Renal pelvis (tissue), 4 donors: ENCODE data around the gene ARPC5. TPM values are rescaled to one million over a fixed set of nuclear protein-coding genes. Genes with fewer than 3 reads are reported as not detected.
"Not testable (repeated sequence)": the region's sequence is repeated elsewhere in the genome, so short reads cannot be mapped to it uniquely, and the experiment has no call there.

ENCODE experiments used
- DNase-seq: peaks from one replicate; pipeline ENCODE4 v3.0.0-alpha.2; 2013
- polyA plus RNA-seq, 3 donors: library from polyadenylated mRNA; unstranded; fragments of 120-200 nt; gene quantifications; one replicate each; pipeline ENCODE4 v1.2.1, GENCODE V29; 2013; ENCODE audit not compliant: insufficient read length in 3 of 3

The ARPC5 gene
- polyA plus RNA-seq, 3 donors: 138 to 153 (median 153) TPM

GRCh38 chr1:183652547-183653461 lies 17.2 kb upstream of the ARPC5 start, which contains the start of gene APOBEC4:
APOBEC4 (minus strand) TSS chr1:183653316; CDS start chr1:183648781, 4,535 bp downstream.
- no peak for DNase-seq

- no peak for DNase-seq
These were observed 16.5 kb upstream of the ARPC5 start for GRCh38 chr1:183652107-183652506.

- no peak for DNase-seq
These were observed 16.0 kb upstream of the ARPC5 start for GRCh38 chr1:183651612-183652011.

- no peak for DNase-seq
These were observed 12.5 kb upstream of the ARPC5 start for GRCh38 chr1:183648042-183648441.

GRCh38 chr1:183646776-183647175 lies 11.2 kb upstream of the ARPC5 start:
- no peak for DNase-seq

- no peak for DNase-seq
These were observed 9.9 kb upstream of the ARPC5 start for GRCh38 chr1:183645531-183645930.

- no peak for DNase-seq
These were observed 6.6 kb upstream of the ARPC5 start for GRCh38 chr1:183642166-183642565.

GRCh38 chr1:183640193-183640592 lies 4.6 kb upstream of the ARPC5 start:
- no peak for DNase-seq

- no peak for DNase-seq
These were observed 3.2 kb upstream of the ARPC5 start for GRCh38 chr1:183638649-183639387.

GRCh38 chr1:183636783-183637182 lies 1.2 kb upstream of the ARPC5 start:
- no peak for DNase-seq

- DNase-seq: no peak
These were observed 725 bp upstream of the ARPC5 start for GRCh38 chr1:183636334-183636682.

GRCh38 chr1:183635099-183635605 lies 431 bp downstream of the ARPC5 start:
- DNase-seq: peak; percentile 52

GRCh38 chr1:183634429-183635065 lies 1.0 kb downstream of the ARPC5 start:
- DNase-seq: no peak

GRCh38 chr1:183633676-183634343 lies 1.8 kb downstream of the ARPC5 start:
- DNase-seq: peak; percentile 44

GRCh38 chr1:183632964-183633363 lies 2.6 kb downstream of the ARPC5 start:
- DNase-seq: no peak

GRCh38 chr1:183632114-183632513 lies 3.5 kb downstream of the ARPC5 start:
- DNase-seq: no peak

- DNase-seq: no peak
These were observed 4.8 kb downstream of the ARPC5 start for GRCh38 chr1:183630748-183631147.

GRCh38 chr1:183628537-183628936 lies 7.0 kb downstream of the ARPC5 start:
- no peak for DNase-seq

- DNase-seq: not testable (repeated sequence)
These were observed 9.3 kb downstream of the ARPC5 start for GRCh38 chr1:183626236-183626635.

GRCh38 chr1:183622884-183623785 lies 12.4 kb downstream of the ARPC5 start:
- peak; percentile 69 for DNase-seq

- DNase-seq: no peak
These were observed 13.6 kb downstream of the ARPC5 start for GRCh38 chr1:183622013-183622412.
